ENCODE data around the gene RELT. TPM values are rescaled to one million over a fixed set of nuclear protein-coding genes. Genes with fewer than 3 reads are reported as not detected.

RELT gene
- total RNA-seq, 1 experiment from 2014 or later = 10.2 TPM

- H3K14ac ChIP-seq (ENCODE audit: insufficient read depth, low read length) = no peak overlapping the region
- H3K56ac ChIP-seq (ENCODE audit: insufficient read length, low read depth, low read length) = no peak overlapping the region
- no peak overlapping the region for H3K4ac ChIP-seq (ENCODE audit: low read depth, low read length)
- no peaks in the 10 kb centered on the region for H3K27me3 ChIP-seq (ENCODE audit: insufficient read depth, low read length)
- no peaks in the 10 kb centered on the region for H3K79me2 ChIP-seq (ENCODE audit: insufficient read depth, low read length)
- H4K20me1 ChIP-seq (ENCODE audit: control insufficient read depth, insufficient read depth, insufficient read length) = no peaks in the 10 kb centered on the region
- H2AFZ ChIP-seq (ENCODE audit: low read length) = no peak overlapping the region
- no peak overlapping the region for H3K27ac ChIP-seq (ENCODE audit: insufficient read length, low read depth, low read length)
- no peak overlapping the region for H2BK5ac ChIP-seq (ENCODE audit: insufficient read length, low read length)
- H3K27me3 Mint-ChIP-seq (ENCODE audit: low read depth) = no peaks in the 10 kb centered on the region
- H3K4me1 ChIP-seq (ENCODE audit: insufficient read depth, low read length) = no peaks in the 10 kb centered on the region
- no CpG with 5 or more reads among the region's 2 CpGs for WGBS (ENCODE audit: extremely low coverage, insufficient read length, low lambda C conversion rate)
- DNase-seq = no peak
- H3T11ph ChIP-seq (ENCODE audit: low read length) = no peak overlapping the region
- H2AK5ac ChIP-seq (ENCODE audit: insufficient read length, low read length) = no peak overlapping the region
- no peak for TF ChIP-seq CTCF (conservative IDR thresholded peaks at IDR 0.05)
- no peak overlapping the region for H4K91ac ChIP-seq (ENCODE audit: insufficient read length, low read depth, low read length)
- H3K4me1 Mint-ChIP-seq = peaks cover 7 to 13% of the 10 kb centered on the region in 2 experiments
- H3K23ac ChIP-seq (ENCODE audit: insufficient read length, low read depth, low read length) = no peak overlapping the region
- H3K9ac ChIP-seq (ENCODE audit: extremely low read depth, insufficient read length, low read length) = no peak overlapping the region
- no peak overlapping the region for H2BK12ac ChIP-seq (ENCODE audit: insufficient read length, low read depth, low read length)
- H3K4me2 ChIP-seq (ENCODE audit: insufficient read depth, insufficient read length, low read length) = no peak overlapping the region
- no peak overlapping the region for H2BK15ac ChIP-seq (ENCODE audit: low read depth, low read length)
- H4K8ac ChIP-seq (replicated peaks; ENCODE audit: insufficient read length, low read depth, low read length) = no peak overlapping the region
- H3K9me3 Mint-ChIP-seq = no peaks in the 10 kb centered on the region
- no peaks in the 10 kb centered on the region for H3K79me1 ChIP-seq (ENCODE audit: insufficient read depth, low read depth, low read length, poor library complexity, severe bottlenecking)
- no peak overlapping the region for H4K5ac ChIP-seq (ENCODE audit: insufficient read length, low read depth, low read length)
- no peaks in the 10 kb centered on the region for H3K9me3 ChIP-seq (ENCODE audit: control insufficient read depth, low read depth, low read length)
- H3K36me3 Mint-ChIP-seq (ENCODE audit: insufficient read depth in 1 of 3, low read depth in 3 of 3) = peaks cover 8 to 21% (median 17%) of the 10 kb centered on the region in 3 experiments; a peak in 6 of 7 replicates
- no peak overlapping the region for H3K4me3 Mint-ChIP-seq
- H2BK120ac ChIP-seq (ENCODE audit: low read depth, low read length, poor library complexity, severe bottlenecking) = no peak overlapping the region
- H3K23me2 ChIP-seq (ENCODE audit: insufficient read length, low read depth, low read length, poor library complexity, severe bottlenecking) = no peaks in the 10 kb centered on the region
- no peak overlapping the region for H3K18ac ChIP-seq (ENCODE audit: insufficient read length, low read depth, low read length)
- no peak overlapping the region for H2BK20ac ChIP-seq (ENCODE audit: low read depth, low read length, poor library complexity, severe bottlenecking)
- H3K27ac Mint-ChIP-seq = peak overlapping the region in 2 of 3 experiments; percentile 24 to 70; a peak in 3 of 7 replicates
Measured at GRCh38 chr11:73416786-73417185, 40.6 kb downstream of the RELT start.

Data from H9 (cell line).